ENCODE data around the gene GRM1.

GRM1 gene

GRCh38 chr6:146341493-146342230, 312.8 kb downstream of the GRM1 start:
- Histone ChIP-seq H3K79me2 (ENCODE audit: control insufficient read depth, low read length) (no peaks in the 10 kb centered on the region), H3K9me2 (replicated peaks; ENCODE audit: control insufficient read depth, low read length) (no peaks in the 10 kb centered on the region), H4K20me1 (ENCODE audit: control insufficient read depth, insufficient read depth, low read depth, low read length) (no peaks in the 10 kb centered on the region), H3K4me3 (ENCODE audit: low read length) (no peak overlapping the region), H3K36me3 (ENCODE audit: control insufficient read depth, low read length) (no peaks in the 10 kb centered on the region), H3K27ac (ENCODE audit: low read depth, low read length) (no peak overlapping the region), H3K4me2 (ENCODE audit: low read length) (no peak overlapping the region), H3K27me3 (ENCODE audit: control insufficient read depth, low read length) (no peaks in the 10 kb centered on the region), H3F3A (ENCODE audit: control insufficient read depth, insufficient read depth) (no peaks in the 10 kb centered on the region), H3K4me1 (ENCODE audit: control insufficient read depth, low read length) (no peaks in the 10 kb centered on the region), H3K9me3 (ENCODE audit: control insufficient read depth, insufficient read depth, low read length) (no peaks in the 10 kb centered on the region)
- TF ChIP-seq EZH2phosphoT487 (IDR thresholded peaks at IDR 0.05; ENCODE audit: borderline replicate concordance, low read length) (no peak), CTCF (IDR thresholded peaks at IDR 0.05; ENCODE audit: low read depth, low read length, poor library complexity, severe bottlenecking) (no peak)

- Histone ChIP-seq H3K27me3 (ENCODE audit: control insufficient read depth, low read length) (no peaks in the 10 kb centered on the region), H3K4me3 (ENCODE audit: low read length) (no peak overlapping the region), H3K27ac (ENCODE audit: low read depth, low read length) (no peak overlapping the region), H4K20me1 (ENCODE audit: control insufficient read depth, insufficient read depth, low read depth, low read length) (no peaks in the 10 kb centered on the region), H3K9me3 (ENCODE audit: control insufficient read depth, insufficient read depth, low read length) (no peaks in the 10 kb centered on the region), H3K4me2 (ENCODE audit: low read length) (no peak overlapping the region), H3K36me3 (ENCODE audit: control insufficient read depth, low read length) (no peaks in the 10 kb centered on the region), H3K9me2 (replicated peaks; ENCODE audit: control insufficient read depth, low read length) (no peaks in the 10 kb centered on the region), H3K4me1 (ENCODE audit: control insufficient read depth, low read length) (no peaks in the 10 kb centered on the region), H3F3A (ENCODE audit: control insufficient read depth, insufficient read depth) (no peaks in the 10 kb centered on the region), H3K79me2 (ENCODE audit: control insufficient read depth, low read length) (no peaks in the 10 kb centered on the region)
- no peak for TF ChIP-seq EZH2phosphoT487 (IDR thresholded peaks at IDR 0.05; ENCODE audit: borderline replicate concordance, low read length)
- TF ChIP-seq CTCF (IDR thresholded peaks at IDR 0.05; ENCODE audit: low read depth, low read length, poor library complexity, severe bottlenecking), result no peak
These were observed 316.7 kb downstream of the GRM1 start for GRCh38 chr6:146345598-146345997.

GRCh38 chr6:146347090-146347489, 318.2 kb downstream of the GRM1 start:
- H3K9me2 ChIP-seq (replicated peaks; ENCODE audit: control insufficient read depth, low read length), result no peaks in the 10 kb centered on the region
- TF ChIP-seq CTCF (IDR thresholded peaks at IDR 0.05; ENCODE audit: low read depth, low read length, poor library complexity, severe bottlenecking), result no peak
- TF ChIP-seq EZH2phosphoT487 (IDR thresholded peaks at IDR 0.05; ENCODE audit: borderline replicate concordance, low read length), result no peak

More at GRCh38 chr6:146347090-146347489, 318.2 kb downstream of the GRM1 start:
- Histone ChIP-seq H3K4me1 (ENCODE audit: control insufficient read depth, low read length) (no peaks in the 10 kb centered on the region), H3K79me2 (ENCODE audit: control insufficient read depth, low read length) (no peaks in the 10 kb centered on the region), H4K20me1 (ENCODE audit: control insufficient read depth, insufficient read depth, low read depth, low read length) (no peaks in the 10 kb centered on the region), H3K36me3 (ENCODE audit: control insufficient read depth, low read length) (no peaks in the 10 kb centered on the region), H3F3A (ENCODE audit: control insufficient read depth, insufficient read depth) (no peaks in the 10 kb centered on the region), H3K9me3 (ENCODE audit: control insufficient read depth, insufficient read depth, low read length) (no peaks in the 10 kb centered on the region), H3K4me3 (ENCODE audit: low read length) (no peak overlapping the region), H3K27ac (ENCODE audit: low read depth, low read length) (no peak overlapping the region), H3K27me3 (ENCODE audit: control insufficient read depth, low read length) (no peaks in the 10 kb centered on the region), H3K4me2 (ENCODE audit: low read length) (no peak overlapping the region)

All from DOHH2 (cell line).